ENCODE data around the gene DDB1.

DNA sequence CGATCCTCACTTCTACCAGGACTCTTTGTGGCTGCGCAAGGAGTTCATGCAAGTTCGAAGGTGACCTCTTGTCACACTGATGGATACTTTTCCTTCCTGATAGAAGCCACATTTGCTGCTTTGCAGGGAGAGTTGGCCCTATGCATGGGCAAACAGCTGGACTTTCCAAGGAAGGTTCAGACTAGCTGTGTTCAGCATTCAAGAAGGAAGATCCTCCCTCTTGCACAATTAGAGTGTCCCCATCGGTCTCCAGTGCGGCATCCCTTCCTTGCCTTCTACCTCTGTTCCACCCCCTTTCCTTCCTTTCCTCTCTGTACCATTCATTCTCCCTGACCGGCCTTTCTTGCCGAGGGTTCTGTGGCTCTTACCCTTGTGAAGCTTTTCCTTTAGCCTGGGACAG, 35.7 kb upstream of the DDB1 start:
- TF ChIP-seq CTCF (IDR thresholded peaks at IDR 0.05) (no peak), POLR2A (IDR thresholded peaks at IDR 0.05; ENCODE audit: low read depth) (no peak), POLR2AphosphoS5 (IDR thresholded peaks at IDR 0.05) (no peak)

Data from esophagus muscularis mucosa (tissue), 3 donors.